Keratinocyte (primary cell): Measurements from ENCODE around the gene TMIGD2.

Experiments used
- CTCF ChIP-seq, 3 experiments: IDR thresholded peaks in 1 of 3; conservative IDR thresholded peaks in 1 of 3; optimal IDR thresholded peaks in 1 of 3; 2 replicates in 2 of 3; 3 replicates in 1 of 3; pipeline versions ENCODE3 to v1.5.1; 2011; ENCODE audit warnings: low read length in 3 of 3, mild to moderate bottlenecking in 3 of 3, moderate library complexity in 2 of 3, control low read depth in 1 of 3, inconsistent platforms in 1 of 3; ENCODE audit not compliant: insufficient read depth in 2 of 3; ENCODE audit errors: extremely low read depth in 1 of 3
- EZH2 ChIP-seq: IDR thresholded peaks from one replicate; pipeline ENCODE4 v1.6.1; 2012; ENCODE audit warnings: inconsistent platforms, mild to moderate bottlenecking, low read length, moderate library complexity

DNA sequence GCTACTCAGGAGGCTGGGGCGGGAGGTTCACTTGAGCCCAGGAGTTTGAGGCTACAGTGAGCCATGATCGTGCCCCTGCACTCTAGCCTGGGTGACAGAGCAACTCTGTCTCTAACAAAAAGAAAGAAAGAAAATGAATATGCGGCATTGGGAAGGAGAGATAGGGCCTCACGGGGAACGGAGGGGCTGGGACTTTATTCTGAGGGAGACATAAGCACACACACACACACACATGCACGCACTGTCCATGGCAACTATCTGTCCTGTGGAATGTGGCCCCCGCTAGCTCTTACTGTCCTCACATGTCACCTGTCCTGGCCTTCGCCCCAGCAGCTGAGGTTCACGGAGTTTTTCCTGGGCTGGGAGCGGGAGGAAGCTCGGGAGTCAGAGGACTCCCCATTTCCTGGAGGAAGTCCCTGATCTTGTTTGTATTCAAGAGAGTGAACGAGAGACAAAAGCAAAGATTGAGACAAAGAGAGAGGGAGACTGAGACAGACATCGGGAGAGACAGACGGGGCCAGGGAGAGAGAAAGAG, 35.8 kb upstream of the TMIGD2 start:
- TF ChIP-seq EZH2 (no peak), CTCF (optimal IDR thresholded peaks at IDR 0.05 in 1 of 3, IDR thresholded peaks at IDR 0.05 in 1 of 3, conservative IDR thresholded peaks at IDR 0.05 in 1 of 3; ENCODE audit: extremely low read depth in 1 of 3, insufficient read depth in 2 of 3, low read length in 3 of 3) (no peak)
